ENCODE results near the gene LDLR.

The LDLR gene

DNA sequence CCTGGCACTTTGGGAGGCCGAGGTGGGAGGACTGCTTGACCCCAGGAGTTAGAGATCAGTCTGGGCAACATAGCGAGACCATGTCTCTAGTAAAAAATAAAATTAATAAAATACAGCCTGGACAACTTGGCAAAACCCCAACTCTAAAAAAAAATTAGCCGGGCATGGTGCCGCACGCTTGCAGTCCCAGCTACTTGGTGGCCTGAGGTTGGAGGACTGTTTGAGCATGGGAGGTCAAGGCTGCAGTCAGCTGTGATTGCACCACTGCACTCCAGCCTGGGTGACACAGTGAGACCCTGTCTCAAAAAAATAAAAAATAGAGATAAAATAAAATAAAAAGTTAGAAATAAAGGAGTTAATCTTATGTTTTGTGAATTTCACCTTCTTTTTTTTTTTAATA is 81.9 kb downstream of the LDLR start:
- TF ChIP-seq, protein P1, sequence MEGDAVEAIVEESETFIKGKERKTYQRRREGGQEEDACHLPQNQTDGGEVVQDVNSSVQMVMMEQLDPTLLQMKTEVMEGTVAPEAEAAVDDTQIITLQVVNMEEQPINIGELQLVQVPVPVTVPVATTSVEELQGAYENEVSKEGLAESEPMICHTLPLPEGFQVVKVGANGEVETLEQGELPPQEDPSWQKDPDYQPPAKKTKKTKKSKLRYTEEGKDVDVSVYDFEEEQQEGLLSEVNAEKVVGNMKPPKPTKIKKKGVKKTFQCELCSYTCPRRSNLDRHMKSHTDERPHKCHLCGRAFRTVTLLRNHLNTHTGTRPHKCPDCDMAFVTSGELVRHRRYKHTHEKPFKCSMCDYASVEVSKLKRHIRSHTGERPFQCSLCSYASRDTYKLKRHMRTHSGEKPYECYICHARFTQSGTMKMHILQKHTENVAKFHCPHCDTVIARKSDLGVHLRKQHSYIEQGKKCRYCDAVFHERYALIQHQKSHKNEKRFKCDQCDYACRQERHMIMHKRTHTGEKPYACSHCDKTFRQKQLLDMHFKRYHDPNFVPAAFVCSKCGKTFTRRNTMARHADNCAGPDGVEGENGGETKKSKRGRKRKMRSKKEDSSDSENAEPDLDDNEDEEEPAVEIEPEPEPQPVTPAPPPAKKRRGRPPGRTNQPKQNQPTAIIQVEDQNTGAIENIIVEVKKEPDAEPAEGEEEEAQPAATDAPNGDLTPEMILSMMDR (conservative IDR thresholded peaks at IDR 0.05; ENCODE audit: control insufficient read depth, insufficient read depth, low read depth, low read length): no peak
- H3K4me3 ChIP-seq (ENCODE audit: control insufficient read depth, low read depth, low read length): no peak overlapping the region
- DNase-seq (ENCODE audit: low read depth): no peak

DNA sequence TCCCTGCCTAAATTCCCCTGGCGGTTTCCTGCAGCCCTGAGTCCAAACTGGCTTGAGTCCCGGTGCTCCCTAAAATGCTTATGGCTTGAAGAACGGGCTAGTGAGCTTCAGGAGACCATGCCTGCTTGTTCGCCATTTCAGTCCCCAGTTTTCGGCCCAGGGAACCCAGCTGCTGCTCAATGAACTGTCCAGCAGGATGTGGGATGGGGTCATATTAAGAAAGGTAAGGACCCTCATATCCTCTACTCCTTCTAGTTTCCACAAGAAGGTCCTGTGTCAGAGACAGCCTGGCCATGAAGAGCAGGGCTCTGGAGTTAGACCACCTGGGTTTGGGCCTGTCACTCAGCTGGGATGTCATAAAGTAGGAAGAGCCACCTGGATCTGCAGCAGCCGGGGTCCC is 83.3 kb downstream of the LDLR start:
- TF ChIP-seq, protein P1 (conservative IDR thresholded peaks at IDR 0.05; ENCODE audit: control insufficient read depth, insufficient read depth, low read depth, low read length): no peak
- no peak overlapping the region for H3K4me3 ChIP-seq (ENCODE audit: control insufficient read depth, low read depth, low read length)
- DNase-seq (ENCODE audit: low read depth): no peak

DNA sequence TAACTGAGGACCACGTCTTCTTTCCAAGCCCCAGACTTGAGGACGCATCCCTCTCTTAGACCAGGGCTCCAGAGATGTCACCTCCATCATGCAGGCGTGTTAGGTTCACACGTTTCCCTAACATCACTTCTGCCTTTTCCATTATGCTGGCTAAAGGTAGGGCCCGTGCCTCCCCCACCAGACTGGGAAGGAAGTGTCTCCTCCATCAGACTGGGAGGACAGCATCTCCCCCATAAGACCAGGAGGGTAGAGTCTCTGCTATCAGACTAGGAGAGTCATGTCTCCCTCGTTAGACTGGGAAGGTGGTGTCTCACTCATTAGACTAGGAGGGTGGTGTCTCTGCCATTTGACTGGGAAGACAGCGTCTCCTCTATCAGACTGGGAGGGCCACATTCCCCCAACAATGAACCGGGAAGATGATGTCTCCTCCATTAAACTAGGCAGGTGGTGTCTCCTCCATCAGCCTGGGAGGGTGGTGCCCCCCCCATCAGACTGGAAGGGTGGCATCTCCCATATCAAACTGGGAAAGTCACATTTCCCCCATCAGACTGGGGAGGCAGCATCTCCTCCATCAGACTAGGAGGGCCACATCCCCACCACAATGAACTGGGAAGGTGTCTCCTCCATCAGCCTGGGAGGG is 84.4 kb downstream of the LDLR start:
- TF ChIP-seq, protein P1 (conservative IDR thresholded peaks at IDR 0.05; ENCODE audit: control insufficient read depth, insufficient read depth, low read depth, low read length): no peak
- H3K4me3 ChIP-seq (ENCODE audit: control insufficient read depth, low read depth, low read length): no peak overlapping the region
- DNase-seq (ENCODE audit: low read depth): no peak

DNA sequence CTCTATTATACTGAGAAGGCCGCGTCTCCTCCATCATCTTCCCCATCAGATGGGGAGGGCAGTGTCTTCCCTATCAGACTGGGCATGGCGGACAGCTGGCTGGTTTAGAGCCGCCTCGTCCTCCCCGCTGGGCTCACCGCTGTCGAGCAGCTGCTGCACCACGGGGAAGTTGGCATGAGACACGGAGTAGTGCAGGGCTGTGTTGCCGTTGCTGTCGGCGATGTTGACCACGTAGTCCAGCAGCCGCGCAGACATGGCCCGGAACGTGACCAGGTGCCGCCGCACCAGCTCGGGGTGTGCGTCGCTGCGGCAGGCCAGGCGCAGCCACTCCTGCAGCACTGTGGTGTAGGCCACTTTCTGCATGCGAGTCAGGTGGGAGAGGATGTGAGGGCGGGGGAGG is 85.1 kb downstream of the LDLR start:
- TF ChIP-seq, protein P1 (conservative IDR thresholded peaks at IDR 0.05; ENCODE audit: control insufficient read depth, insufficient read depth, low read depth, low read length): no peak
- DNase-seq (ENCODE audit: low read depth): no peak
- no peak overlapping the region for H3K4me3 ChIP-seq (ENCODE audit: control insufficient read depth, low read depth, low read length)

GRCh38 chr19:11175920-11176319 is 86.7 kb downstream of the LDLR start:
- TF ChIP-seq, protein P1 (conservative IDR thresholded peaks at IDR 0.05; ENCODE audit: control insufficient read depth, insufficient read depth, low read depth, low read length): no peak
- no peak for DNase-seq (ENCODE audit: low read depth)
- no peak overlapping the region for H3K4me3 ChIP-seq (ENCODE audit: control insufficient read depth, low read depth, low read length)

GRCh38 chr19:11176466-11177193 is 87.4 kb downstream of the LDLR start:
- DNase-seq (ENCODE audit: low read depth): no peak
- no peak overlapping the region for H3K4me3 ChIP-seq (ENCODE audit: control insufficient read depth, low read depth, low read length)
- TF ChIP-seq, protein P1 (conservative IDR thresholded peaks at IDR 0.05; ENCODE audit: control insufficient read depth, insufficient read depth, low read depth, low read length): no peak
